Esophagus squamous epithelium (tissue), 4 donors: ENCODE results near the gene ZSCAN30.

ENCODE experiments used
- CTCF ChIP-seq, 6 experiments: fragments of 450-650 bp in 4 of 6; fragments of 200-600 bp in 2 of 6; sonication (generic) in 2 of 6; IDR thresholded peaks; one replicate each; pipeline ENCODE4 v1.5.1; 2016 to 2019; ENCODE audit warnings: antibody characterized with exemption in 6 of 6, mild to moderate bottlenecking in 4 of 6, moderate library complexity in 4 of 6
- POLR2A ChIP-seq, 4 donors: fragments of 450-650 bp; IDR thresholded peaks; one replicate each; pipeline ENCODE4 v1.6.1; 2017; ENCODE audit warnings: antibody characterized with exemption in 4 of 4, mild to moderate bottlenecking in 4 of 4, moderate library complexity in 3 of 4

DNA sequence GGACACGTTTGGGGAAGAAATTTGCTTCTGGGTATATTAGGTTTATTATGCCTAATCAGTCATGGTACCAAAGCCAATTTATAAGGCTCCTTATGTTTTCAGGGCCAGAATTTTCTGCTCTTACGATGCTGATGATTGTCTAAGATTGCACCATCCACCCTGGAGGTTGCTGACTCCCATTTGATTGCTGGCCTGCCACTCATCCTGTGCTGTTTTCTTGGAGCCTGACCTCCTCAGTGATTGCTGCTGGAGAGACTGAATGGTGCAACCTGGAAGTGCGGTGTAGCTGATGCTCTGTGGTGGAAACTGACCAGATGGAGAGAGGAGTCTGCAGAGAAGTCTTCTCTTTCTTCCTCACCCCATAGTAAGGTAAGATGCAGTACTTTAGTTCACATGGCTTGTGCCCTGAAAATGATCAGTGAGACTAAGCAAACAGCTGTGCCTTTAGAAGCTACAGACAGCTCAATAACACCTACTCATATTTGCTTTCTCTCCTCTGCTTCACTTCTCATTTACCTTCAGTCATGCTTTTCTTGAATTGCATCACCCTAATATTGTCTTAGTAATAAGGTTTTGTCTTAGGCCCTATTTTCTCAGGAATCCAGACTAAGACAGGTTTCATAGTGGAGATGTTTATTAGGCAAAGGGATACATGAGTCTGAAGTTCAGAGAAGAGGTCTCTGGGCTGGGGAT is 36.8 kb upstream of the ZSCAN30 start:
- no peak for TF ChIP-seq CTCF (IDR thresholded peaks at IDR 0.05)
- TF ChIP-seq POLR2A (IDR thresholded peaks at IDR 0.05): no peak
